ENCODE results near the gene KLHL42. TPM values are rescaled to one million over a fixed set of nuclear protein-coding genes. Genes with fewer than 3 reads are reported as not detected.

Gene KLHL42
- total RNA-seq, 1 experiment from 2014 or later, result 35.8 TPM

DNA sequence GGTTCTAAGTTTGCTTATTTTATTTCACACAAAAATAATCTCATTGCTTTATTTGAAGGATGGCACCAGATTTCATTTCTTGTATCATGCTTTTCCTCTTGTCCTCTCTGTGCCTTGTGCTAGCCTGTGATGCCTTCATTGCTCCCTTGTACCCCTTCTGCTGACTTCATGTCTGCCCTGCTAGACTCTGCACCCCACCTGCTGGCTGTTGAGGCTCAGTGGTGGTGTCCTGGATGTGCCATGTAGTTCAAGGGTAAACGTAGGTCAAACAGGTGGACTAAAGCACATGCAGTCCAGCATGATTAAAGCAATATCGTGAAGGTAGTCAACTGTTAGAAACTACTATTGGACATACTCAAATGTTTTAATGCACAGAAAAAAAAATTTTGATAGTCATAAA, 47.8 kb upstream of the KLHL42 start:
- Histone ChIP-seq H2BK120ac (ENCODE audit: low read depth, low read length, poor library complexity, severe bottlenecking) (no peak overlapping the region), H3K79me2 (ENCODE audit: insufficient read depth, low read length) (no peaks in the 10 kb centered on the region), H3K18ac (ENCODE audit: insufficient read length, low read depth, low read length) (no peak overlapping the region), H3K23me2 (ENCODE audit: insufficient read length, low read depth, low read length, poor library complexity, severe bottlenecking) (no peaks in the 10 kb centered on the region), H3K27ac (ENCODE audit: insufficient read length, low read depth, low read length) (no peak overlapping the region), H3K23ac (ENCODE audit: insufficient read length, low read depth, low read length) (no peak overlapping the region), H4K8ac (replicated peaks; ENCODE audit: insufficient read length, low read depth, low read length) (no peak overlapping the region), H4K20me1 (ENCODE audit: control insufficient read depth, insufficient read depth, insufficient read length) (no peaks in the 10 kb centered on the region), H2BK12ac (ENCODE audit: insufficient read length, low read depth, low read length) (no peak overlapping the region), H3K9ac (ENCODE audit: extremely low read depth, insufficient read length, low read length) (no peak overlapping the region), H2BK15ac (ENCODE audit: low read depth, low read length) (no peak overlapping the region), H2BK5ac (ENCODE audit: insufficient read length, low read length) (no peak overlapping the region), H3T11ph (ENCODE audit: low read length) (no peak overlapping the region), H2BK20ac (ENCODE audit: low read depth, low read length, poor library complexity, severe bottlenecking) (no peak overlapping the region), H3K56ac (ENCODE audit: insufficient read length, low read depth, low read length) (no peak overlapping the region), H3K4me2 (ENCODE audit: insufficient read depth, insufficient read length, low read length) (no peak overlapping the region), H3K79me1 (ENCODE audit: insufficient read depth, low read depth, low read length, poor library complexity, severe bottlenecking) (peaks cover 3% of the 10 kb centered on the region), H3K4ac (ENCODE audit: low read depth, low read length) (no peak overlapping the region), H3K9me3 (ENCODE audit: control insufficient read depth, low read depth, low read length) (no peaks in the 10 kb centered on the region), H3K14ac (ENCODE audit: insufficient read depth, low read length) (no peak overlapping the region), H3K4me1 (ENCODE audit: insufficient read depth, low read length) (no peaks in the 10 kb centered on the region), H2AK5ac (ENCODE audit: insufficient read length, low read length) (no peak overlapping the region), H4K91ac (ENCODE audit: insufficient read length, low read depth, low read length) (no peak overlapping the region), H4K5ac (ENCODE audit: insufficient read length, low read depth, low read length) (no peak overlapping the region), H2AFZ (ENCODE audit: low read length) (no peak overlapping the region), H3K27me3 (ENCODE audit: insufficient read depth, low read length) (no peaks in the 10 kb centered on the region)
- TF ChIP-seq, protein P1, sequence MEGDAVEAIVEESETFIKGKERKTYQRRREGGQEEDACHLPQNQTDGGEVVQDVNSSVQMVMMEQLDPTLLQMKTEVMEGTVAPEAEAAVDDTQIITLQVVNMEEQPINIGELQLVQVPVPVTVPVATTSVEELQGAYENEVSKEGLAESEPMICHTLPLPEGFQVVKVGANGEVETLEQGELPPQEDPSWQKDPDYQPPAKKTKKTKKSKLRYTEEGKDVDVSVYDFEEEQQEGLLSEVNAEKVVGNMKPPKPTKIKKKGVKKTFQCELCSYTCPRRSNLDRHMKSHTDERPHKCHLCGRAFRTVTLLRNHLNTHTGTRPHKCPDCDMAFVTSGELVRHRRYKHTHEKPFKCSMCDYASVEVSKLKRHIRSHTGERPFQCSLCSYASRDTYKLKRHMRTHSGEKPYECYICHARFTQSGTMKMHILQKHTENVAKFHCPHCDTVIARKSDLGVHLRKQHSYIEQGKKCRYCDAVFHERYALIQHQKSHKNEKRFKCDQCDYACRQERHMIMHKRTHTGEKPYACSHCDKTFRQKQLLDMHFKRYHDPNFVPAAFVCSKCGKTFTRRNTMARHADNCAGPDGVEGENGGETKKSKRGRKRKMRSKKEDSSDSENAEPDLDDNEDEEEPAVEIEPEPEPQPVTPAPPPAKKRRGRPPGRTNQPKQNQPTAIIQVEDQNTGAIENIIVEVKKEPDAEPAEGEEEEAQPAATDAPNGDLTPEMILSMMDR (conservative IDR thresholded peaks at IDR 0.05), result peak; percentile 55
- peak; percentile 57 for DNase-seq
- no peak overlapping the region for H3K27ac Mint-ChIP-seq
- H3K4me1 Mint-ChIP-seq, result no peaks in the 10 kb centered on the region
- WGBS (ENCODE audit: extremely low coverage, insufficient read length, low lambda C conversion rate), result no CpG with 5 or more reads among the region's 2 CpGs
- H3K36me3 Mint-ChIP-seq (ENCODE audit: insufficient read depth in 1 of 3, low read depth in 3 of 3), result peaks cover 2 to 35% (median 28%) of the 10 kb centered on the region in 3 experiments; a peak in 6 of 7 replicates
- H3K4me3 Mint-ChIP-seq, result no peak overlapping the region
- no peaks in the 10 kb centered on the region for H3K9me3 Mint-ChIP-seq
- no peaks in the 10 kb centered on the region for H3K27me3 Mint-ChIP-seq (ENCODE audit: low read depth)

All from H9 (cell line).